HG03039 (cell line): Measurements from ENCODE around the gene ABLIM3.

ENCODE experiments used
- ATAC-seq: cut with Tn5 transposase; IDR thresholded peaks from one replicate; pipeline ENCODE4 v1.9.1; 2021; ENCODE audit warnings: mild to moderate bottlenecking, moderate library complexity; ENCODE audit not compliant: unreplicated experiment

Gene ABLIM3

DNA sequence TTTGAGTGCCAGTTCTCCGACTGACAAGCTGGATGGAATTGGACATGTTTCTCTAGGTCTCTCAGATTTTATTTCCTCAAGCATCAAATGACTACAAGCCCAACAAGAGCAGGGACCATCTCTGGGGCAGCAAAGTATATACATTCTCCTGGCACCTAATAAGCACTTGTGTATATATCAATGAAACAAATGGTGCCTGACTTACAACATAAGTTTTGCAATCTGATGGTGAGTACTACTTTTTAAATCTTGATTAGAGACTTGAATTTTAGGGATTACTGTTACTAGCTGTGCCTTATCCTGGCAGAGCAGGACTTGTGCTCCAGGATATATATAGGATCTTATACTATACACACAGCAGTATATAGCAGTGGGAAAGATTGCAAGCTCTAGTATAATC, 8.8 kb upstream of the ABLIM3 start:
- ATAC-seq: no peak

DNA sequence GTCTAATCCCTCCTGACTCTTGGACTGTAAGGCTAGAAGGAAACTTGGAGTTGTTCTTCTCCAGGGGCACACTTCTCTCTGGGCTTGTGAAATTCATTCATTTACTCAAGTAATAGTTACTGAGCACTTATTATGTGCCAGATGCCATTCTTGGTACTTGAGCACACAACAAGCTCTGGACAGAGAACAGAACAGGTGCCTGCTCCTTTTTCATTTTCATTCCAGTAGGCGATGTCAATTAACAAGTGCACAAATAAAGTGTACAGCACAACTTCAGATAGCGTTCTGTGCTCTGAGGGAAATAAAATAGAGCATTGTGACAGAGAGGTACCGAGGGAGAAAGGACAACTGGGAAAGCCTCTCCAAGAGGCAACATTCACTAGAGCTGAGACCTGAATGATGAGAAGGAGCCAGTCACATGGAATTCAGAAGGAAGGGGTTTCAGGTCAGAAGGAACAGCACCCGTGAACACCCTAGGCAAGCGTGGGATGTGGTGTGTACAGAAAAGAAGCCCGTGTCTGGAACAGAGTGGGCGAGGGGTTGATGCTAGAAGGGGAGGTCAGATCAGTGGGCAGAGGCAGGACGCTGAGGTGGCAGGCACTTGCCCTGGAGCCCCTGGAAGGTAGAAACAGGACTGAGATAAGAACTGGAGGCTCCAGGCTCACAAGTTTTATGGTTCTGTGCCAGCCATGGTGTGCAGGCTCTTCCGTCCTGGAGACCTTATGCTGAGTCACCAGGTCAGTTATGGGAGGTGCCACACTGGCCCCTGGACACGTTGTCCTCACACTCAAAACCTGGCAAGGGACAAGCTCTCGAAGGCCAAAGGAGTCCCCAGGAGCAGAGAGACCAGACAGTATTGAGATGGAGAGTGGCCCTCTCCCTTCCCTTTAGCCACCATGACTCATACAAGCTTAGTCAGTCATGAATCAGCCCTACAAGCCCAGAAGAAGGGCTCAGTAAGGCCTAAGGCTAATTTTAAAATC, 7.2 kb upstream of the ABLIM3 start:
- ATAC-seq: no peak

DNA sequence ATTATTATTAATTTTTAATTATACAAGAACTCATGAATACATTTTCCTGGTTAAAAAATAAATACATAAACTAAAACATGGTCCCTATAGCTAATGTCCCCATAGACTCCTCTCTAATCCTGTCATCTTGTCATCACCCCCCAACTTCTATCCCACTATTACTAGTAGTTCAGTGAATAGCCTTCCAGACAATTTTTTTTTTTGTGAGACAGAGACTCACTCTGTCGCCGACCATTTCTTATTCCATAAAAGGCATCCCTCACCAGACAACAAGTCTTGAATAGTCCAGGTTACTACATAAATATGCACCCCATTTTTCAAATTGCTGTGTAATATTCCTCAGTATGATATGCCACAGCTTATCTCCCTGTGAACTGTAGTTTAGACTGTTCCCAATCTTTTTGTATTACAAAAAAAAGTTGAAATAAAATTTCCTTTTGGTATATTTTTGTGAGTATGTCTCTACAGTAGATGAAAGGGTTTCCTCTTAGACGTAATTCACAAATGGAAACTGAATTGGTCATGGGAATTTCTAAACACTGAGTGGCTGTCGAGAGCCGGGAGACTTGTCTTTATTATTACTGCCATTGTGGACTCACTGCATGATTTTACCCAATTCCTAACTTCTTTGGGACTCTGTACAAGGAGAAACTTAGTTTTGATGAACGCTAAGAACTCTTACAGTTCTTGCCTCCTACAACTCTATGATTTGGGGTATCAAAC, 6.4 kb upstream of the ABLIM3 start:
- ATAC-seq: no peak

DNA sequence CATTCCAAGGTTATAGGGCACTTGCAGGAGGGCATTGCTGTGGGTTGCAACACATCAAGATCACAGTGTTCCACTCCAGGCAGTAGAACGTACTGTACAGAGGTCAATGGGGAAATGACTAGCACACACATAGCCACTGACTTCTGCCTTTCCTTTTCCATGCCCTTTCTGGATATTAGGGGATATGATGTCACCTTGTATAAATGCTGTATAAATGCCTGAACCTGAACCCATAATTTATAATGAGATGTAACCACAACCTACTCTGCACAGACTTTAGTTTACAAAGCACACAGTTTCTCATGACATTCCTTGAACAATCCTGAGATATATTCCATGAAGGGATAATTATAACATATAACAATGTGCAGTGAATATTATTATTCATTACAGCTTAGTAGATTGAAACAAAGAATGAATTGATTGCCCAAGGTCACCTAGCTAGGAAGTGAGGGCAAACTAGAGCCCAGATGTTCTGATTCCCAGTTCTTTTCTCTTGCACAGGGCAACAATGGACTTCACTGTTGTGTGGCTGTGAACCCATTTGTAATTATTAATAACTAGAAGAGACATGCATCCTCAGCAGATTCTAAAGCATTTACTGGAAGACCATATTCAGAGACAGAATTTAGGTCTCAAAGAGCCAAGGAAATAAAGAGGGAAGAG, 5.6 kb upstream of the ABLIM3 start:
- no peak for ATAC-seq

DNA sequence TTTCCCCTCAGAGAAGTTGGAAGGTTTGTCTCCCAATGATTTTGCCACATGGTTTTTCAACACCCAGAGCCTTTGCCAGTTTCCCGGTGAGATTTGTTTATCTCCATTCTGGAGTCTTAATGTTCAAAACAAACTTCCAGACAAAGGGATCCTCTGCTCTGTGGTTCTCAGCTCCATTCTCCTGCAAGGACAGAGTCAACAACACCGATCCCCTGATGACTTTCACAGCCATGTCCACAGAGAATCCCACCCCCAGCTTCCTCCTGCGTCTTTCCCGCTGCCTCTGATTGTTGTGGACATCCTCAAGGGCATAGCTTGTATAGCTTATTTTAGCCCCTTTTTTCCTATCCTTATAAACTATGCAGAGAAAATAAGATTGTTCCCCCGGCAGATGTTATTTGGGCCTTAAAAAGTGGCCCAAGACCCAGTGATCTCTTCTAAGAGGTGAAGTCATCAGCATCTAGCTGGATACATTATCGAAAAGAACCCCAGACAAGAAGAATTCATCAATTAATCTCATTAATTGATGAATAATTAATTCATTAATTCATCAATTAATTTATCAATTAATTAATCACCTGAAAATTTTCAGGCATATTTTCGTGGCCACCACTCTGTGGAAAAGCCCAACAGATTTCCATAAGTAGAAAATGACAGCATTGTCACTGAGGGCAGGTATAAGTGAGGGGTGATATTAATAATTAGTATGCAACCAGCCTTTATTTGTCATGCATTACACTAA, 2.9 kb upstream of the ABLIM3 start:
- no peak for ATAC-seq

DNA sequence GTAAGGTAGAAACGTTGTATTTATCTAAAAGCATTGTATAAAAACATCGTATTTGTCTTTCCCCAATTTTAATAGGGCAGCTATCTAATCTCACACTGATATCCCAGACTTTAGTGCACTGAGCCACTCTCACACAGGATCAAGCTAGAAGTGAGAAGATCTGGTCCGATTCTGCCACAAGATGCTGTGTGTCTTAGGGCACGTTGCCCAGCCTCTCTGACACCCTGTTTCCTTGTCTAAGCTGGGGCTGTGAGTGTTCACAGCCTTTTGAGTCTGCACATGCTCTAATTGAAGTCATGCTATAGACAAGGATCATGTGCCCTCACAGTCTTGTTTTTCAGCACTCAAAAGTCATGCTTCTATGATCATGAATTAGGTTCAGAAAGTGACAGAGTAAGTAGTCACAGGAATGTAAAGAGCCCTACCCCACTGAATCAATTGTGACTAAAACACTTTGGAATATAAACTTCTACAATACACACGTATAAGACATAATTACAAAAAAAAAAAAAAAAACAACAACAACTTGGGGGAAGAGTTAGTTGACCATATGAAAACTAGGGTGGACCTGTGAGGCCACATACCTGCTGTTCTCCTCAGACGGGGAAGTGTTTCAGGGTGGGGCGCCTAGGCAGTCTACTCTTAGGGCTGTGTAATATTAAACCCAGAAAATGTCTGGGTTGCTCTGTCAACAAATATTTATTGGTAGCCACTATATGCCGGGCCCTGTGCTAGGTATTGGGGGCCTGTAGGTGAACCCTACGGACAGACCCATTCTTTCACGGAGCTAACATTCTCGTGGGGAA, 893 bp upstream of the ABLIM3 start:
- ATAC-seq: no peak

DNA sequence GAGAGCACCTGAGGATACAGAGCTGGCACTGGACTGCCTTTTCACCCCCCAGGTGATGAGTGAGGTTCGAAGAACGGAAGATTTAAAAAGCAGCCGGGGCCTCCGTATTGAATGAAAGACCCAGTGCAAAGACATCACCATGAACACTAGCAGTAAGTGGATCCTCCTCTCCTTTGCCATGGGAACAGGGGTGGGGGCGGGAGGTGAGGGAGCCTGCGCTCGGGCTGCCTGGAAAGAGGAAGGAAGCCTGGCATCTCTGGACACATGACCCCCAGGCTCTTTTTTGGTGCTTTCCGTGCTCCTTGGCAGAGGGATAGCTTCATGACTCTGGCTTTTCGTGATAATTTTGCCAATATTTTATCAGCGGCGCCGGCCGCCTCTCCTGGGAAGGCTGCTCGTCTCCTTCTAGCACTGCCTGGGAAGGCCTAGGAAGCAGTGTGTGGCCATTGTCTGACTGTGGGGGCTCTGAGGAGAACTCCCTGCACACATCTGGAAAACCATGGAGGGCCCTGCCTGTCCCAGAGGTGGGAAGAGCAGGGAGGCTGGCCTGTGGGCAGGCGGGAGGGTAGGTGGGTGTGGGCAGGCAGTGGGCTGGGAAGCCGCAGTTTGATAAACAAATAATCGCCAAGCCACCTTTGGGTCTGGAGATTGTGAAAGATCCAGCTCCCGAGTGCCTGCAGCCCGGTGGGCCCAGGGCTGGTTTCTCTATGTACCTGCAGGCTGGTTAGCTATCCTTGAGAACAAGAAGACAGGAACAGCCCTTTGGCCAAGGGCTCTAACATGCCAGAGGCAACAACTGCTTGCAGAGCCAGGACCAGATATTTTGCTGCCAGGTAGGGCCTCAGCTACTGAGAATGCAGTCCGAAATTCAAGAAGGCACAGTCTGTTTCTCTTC, 911 bp downstream of the ABLIM3 start:
- ATAC-seq: no peak

DNA sequence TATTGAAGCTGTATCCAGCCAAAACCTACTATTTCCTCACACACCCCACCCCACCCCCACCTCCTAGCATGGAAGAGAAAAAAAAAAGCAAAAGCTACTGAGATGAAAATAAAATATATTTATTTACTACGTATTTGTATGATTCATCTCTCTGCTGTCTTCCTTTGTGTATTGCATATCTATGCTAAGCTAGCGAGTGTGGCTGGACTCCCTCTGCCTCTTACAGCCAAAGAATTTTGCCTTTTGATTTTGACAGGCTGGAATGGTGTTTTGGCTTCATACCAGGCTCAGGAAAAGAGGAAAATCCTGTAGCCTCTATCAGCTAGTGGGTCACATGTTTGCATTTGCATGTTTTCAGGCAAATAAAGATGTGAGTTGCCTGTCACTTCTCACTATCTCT, 2.2 kb downstream of the ABLIM3 start:
- no peak for ATAC-seq

DNA sequence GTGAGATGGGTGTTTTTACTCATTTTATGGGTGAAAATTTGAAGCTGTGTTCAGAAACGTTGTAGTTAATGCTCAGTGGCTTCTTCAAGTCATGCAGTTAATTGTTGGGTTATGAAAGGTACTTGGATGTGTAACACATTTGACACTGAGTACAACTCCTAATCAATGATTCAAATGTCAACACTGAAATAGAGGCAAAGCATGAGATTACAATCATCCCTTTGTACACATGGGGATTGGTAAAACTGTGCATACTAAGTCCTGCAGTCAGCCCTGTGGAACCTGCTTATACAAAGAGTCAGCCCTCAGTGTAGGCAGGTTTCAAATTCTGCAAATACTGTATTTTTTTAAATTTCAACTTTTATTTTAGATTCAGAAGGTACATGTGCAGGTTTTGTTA, 3.3 kb downstream of the ABLIM3 start:
- ATAC-seq: no peak

DNA sequence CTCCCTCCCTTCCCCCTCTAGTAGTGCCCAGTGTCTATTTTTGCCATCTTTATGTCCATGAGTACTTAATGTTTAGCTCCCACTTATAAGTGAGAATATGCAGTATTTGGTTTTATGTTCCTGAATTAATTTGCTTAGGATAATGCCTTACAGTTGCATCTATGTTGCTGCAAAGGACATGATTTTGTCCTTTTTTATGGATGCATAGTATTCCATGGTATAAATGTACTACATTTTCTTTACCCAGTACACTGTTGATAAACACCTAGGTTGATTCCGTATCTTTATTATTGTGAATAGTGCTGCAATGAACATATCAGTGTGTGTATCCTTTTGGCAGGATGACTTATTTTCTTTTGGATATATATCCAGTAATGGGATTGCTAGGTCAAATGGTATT, 3.8 kb downstream of the ABLIM3 start:
- ATAC-seq: no peak

DNA sequence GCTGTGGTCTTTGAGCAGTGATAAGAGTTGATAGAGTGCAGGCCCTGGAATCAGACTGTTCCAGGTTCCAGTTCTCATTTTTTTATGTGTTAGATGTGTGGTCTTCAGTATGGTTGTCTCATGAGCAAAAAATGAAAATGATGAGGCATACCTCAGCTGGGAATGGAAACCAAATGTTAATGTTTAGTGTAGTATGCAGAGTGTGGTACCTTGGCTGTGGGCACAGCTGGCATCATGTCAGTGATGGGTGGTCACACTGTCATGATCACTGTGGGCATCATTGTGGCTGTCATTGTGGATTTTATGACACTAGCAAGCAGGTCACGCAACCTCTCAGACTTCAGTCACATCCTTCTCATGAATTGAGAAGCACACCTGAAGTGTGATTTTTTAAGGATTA, 6.4 kb downstream of the ABLIM3 start:
- ATAC-seq: no peak

DNA sequence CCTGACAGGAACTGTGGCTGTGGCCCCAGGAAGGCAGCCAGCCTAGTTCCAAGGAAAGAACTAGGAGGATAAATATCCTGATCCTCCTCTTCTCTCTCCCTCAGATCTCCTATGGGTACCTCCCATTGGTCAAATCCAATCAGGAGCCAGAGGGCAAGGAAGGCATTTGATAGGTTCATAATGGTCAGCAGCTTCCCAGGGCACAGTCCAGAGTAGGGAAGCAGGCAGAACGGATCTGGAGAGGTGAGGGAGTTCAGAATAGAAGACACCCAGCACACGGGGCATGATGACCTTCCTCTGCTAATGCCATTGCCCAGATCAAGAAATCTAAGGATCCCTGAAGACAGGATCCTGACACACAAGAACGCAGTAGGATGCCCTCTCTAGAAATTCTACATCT, 8.6 kb downstream of the ABLIM3 start:
- no peak for ATAC-seq

DNA sequence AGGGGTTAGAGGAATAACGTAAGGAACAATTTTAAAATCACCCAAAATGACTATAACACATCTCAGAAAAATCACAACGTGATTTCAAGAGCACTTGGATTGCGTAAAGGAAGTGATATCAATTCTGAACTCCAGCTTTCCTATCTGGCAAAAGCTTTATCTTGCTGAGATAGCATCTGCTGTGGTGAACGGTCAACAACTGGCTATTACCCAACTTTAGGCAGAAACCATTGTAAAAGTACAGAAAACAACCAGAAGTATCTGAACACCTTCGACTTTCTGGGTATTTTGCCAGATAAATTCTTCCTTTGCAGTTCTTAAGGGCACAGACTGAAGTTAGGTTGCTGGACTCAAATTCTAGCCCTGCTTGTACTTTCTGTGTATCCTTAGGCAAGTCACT, 9.2 kb downstream of the ABLIM3 start:
- no peak for ATAC-seq

DNA sequence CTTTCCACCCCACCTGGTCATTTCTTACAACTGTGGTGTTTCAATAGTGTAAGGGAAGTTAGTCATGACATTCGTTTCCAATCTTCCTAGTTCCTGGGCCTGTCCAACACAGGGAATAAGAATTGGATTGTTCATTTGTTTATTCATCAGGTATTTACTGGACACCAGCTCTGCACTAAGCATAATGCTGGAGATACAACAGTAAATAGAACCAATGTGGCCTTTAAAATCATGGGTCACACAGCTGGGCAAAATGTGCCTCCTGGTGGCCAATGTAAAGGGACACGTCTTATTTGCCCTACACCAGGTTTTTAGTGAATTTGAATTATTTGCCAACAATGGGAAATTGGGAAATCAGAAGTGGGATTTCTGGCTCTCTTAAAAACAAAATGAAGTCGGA, 10.4 kb downstream of the ABLIM3 start:
- ATAC-seq: no peak

DNA sequence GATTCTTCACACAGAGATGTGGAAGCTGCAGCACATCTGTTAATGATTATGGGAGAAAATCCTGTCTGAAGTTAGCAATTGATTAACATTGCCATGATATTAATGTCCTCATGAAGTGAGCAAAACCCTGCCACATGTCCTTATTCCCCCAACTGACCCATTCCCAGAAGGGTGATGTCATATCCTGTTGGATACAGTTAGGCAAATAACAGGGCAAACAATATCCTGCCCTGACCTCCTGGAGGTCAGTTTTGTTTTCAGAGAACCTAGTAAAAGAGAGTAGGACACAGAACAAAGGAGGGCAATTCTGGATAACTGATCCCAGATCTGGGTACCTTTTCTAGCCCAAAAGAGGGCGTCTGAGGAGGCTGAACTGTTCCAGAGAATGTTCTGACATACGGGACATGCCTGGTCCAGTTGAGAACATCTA, 11.0 kb downstream of the ABLIM3 start:
- no peak for ATAC-seq

DNA sequence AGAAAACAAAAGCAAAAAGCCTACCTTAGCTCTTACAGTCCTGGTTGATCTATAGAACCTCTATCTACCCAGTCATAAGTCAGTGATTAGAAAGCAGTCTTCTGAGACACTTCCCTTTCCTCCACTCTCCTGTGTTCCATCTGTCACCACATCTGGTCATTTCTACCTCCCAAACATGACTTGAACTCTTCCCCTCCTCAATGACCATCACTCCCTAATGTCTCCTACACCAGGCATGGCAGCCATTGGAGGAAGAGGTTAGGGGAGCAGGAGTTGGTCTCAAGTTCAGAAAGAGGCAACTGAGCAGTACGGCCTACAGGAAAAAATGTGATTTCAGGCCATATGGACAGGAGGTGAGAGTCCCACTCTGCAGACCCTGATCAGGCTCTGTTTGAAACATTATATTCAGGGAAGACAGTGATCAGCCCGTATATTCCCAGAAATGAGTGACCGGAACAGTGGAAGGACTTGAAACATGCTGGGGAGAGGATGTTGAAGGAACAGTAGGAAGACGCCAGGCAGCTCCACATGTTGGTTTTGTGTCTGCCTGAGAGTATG, 12.0 kb downstream of the ABLIM3 start:
- no peak for ATAC-seq

DNA sequence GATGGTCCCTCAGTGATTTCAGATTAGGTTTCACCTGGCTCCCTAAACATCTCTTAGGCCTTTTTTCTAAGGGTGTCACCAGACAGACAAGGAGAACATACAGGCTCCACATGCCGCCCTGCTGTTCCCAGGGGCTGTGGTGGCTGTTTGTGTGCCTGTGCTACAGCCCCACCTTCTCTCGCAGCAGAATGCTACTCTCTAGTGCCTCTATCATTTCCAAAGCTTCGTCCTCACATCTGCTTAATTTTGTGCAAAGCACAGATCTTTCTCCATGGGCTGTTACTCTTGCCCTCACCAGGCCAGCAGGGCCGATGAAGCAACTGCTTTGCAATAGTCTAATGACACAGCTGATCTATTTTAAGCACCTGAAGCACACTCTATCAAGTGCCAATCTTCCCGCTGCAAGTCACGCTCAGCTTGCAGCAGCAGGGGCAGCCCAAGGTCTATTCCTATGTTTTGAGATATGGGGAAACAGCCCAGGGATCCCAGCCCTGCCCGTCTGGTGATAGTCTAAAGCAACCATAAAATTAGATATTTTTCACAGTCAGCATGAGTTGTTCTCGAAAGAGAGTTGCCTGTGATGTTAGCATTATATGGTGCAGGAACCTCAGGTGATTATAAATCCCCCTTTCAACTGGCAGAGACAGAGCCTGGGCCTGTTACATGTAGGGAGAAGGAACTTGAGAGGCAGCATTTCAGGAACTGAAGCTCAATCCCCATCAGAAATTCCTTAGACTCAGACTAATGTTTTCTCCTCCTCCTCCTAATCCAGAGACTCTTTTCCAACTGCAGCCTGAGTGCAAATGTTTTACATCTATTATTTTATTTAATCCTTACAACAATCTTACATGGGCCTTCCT, 12.7 kb downstream of the ABLIM3 start:
- ATAC-seq: no peak

DNA sequence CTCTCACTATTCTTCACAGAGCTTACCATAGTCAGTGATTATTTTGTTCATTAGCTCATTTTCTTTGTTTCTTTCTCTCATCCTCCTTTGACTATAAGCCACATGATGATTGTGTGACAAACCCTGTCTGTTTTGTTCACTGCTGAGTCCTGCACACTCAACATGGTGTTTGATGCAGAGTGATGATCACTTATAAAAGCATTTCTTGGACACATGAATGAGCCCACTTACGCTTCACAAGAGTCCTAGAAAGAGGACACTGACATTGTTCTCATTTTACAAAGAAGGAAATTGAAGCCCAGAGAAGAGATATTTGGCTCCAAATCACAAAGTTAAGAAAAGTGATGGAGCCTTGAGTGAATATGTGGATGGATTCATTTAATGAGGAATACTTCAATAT, 13.4 kb downstream of the ABLIM3 start:
- ATAC-seq: no peak
